Stimulated activated CD4-positive, alpha-beta T cell treated with anti-CD3 and anti-CD28 coated beads, Interleukin-4, amount 100 ng/mL, for 24 hours (primary cell): Measurements from ENCODE around the gene AGAP1.

Experiments used
- DNase-seq: peaks from one replicate; pipeline ENCODE4 v3.0.0-alpha.2; 2020

AGAP1 gene

DNA sequence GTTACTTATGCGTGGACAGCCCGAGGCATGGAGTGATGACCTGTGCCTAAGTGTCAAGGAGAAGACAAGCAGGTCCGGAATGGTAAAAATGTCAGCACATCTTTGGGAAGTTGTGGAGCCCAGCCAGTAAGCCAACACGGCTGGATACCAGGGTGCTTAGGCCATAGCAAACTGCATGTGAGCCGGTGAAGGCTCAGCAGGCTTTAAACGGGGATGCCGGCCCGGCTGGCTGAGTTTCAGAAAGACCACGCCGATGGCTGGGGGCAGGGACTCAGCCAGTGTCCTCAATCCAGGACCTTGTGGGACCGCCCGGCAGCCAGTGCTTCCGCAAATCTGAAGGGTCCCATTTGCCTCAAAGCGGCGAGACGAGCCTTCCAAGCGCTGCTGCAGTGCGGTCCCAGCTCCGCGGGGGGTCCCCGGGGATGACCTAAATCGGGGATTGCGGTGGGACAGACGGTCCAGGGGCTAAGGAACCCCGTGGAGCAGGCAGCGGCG is 946 bp upstream of the AGAP1 start:
- DNase-seq = no peak

DNA sequence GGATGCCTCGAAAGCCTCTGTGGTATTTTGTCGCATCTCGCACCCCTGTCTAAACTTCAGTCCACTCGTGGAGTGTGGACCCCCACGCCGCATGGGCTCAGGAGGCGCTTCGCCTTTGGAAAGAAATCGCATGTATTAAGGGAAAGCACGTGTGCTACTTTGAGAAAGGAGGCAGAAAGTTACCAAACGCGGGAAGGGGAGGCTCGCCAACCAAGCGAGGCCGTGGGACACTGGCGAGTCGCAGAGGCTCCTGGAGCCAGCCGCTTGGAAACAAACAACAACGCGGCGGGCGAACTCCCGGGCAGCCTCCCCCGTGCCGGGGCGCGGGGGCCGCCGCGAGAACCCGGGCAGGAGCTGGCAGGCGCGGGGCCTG is 455 bp upstream of the AGAP1 start:
- DNase-seq = no peak

DNA sequence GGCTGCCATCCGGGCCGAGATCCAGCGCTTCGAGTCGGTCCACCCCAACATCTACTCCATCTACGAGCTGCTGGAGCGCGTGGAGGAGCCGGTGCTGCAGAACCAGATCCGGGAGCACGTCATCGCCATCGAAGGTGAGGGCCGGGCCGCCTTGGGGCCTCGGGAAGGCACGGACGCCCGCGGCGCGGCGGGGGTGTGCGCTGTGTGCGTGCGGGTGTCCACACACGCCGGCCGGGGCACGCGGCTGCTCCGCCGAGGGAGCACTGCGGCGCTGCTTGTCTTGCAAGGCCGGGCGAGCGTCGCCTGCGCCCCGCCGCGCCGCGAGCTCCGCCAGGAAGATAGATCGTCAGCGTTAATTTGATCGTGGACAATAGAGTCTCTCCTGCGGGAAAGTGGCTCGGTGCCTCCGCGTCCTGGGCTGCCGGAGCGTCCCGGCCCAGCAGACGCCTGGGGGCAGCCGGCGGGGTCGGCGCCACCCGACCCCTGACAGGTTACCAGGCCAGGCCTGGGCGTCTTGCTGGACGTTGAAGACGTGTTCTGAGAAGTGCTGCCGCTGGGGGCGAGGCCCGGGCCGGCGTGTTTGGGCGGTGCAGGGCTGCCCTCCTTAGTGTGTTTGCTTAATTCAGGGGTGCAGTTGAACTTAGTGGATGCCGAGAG is 1.0 kb downstream of the AGAP1 start:
- no peak for DNase-seq

DNA sequence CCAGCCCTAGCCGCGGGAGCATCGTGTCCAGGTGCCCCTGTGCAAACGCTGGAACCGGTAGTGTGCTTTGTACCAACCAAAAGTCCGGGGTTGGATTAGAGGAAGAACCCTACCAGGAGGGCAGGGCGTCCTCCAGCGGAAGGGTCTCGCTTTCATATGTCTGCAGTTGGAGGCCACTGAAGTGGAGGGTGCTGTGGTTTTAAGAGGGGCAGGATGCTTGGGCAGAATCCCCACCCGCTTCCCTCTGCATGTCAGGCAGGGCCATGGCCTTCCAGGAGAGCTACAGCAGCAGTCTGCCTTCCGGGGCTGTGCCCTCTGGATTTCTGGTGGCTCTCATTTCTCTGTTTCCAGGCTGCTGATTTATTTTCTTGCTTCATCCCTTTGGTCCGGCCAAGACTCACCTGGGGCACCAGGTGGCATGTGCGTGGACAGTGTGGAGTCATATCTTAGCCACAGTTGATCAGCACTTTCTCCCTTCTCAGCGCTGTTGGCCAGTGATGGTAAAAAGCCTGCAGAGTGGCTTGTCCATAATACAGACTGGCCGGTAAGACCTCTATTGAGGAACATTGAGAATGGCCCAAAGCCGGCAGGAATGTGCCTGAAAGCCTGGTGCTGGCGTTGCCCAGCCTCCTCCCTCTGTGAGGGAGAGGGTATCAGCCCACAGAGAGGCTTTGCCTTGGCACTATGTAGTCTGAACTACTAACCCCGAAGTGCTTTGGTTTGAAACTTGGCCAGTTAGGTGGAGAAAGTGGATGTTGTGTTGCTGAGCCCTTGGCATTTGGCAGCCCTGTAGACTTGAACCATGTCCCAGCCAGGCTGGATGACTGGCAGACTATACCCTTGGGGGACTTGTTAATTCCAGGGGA is 1.8 kb downstream of the AGAP1 start:
- DNase-seq = no peak

DNA sequence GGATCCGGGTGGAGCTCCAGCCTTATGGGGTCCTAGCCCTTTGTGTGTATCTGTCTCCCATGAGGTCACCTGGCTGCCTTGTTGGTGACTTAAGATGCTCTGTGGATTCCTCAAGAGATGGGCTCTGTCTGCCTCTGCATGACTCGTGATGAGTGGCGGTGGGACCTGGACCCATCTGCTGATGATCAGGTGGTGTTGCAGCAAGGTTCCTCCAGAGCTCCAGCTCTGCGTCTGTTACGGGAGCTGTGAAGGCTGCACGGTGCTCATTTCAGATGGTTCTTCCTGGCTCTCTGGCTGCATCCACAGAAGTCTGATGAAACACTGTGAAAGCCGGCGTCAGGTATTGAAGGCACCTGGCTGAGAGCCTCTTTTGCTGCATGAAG is 2.4 kb downstream of the AGAP1 start:
- no peak for DNase-seq

DNA sequence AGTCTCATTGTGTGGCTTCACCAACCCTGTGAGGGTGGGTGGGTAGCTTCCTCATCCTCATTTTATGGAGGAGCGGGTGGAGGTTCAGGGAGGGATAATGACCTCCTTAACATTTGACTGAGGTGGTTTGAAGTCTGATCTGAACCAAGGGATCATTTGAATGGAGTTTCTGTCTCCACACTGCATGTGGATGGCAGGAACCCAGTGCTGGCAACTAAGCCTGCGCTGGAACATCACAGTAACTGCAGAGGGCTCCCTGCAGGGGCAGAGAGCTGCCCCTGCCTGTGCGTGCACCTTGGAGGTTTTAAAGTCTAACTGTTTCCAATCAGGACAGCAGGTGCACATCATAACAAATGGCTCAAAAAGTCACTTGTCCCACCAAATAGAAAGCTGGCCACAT is 3.3 kb downstream of the AGAP1 start:
- no peak for DNase-seq

DNA sequence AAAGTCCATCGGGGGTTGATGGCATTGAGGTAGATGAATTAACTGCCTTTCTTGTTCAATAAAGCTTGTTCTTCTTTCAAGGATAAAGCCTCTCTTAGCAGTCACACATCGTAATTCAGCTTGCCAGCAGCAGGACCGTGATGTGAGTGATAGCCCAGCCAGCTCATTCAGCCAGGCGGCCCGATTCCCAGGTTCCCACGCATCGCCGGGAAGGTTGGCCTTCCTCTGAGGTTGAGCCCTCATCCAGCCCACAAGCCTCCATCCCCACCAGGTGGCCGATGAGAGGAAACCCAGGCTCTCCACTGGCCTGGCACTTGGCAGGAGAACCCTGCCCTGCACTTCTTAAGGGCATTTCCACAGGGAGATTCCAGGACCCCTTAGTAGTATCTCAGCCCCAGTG is 4.7 kb downstream of the AGAP1 start:
- DNase-seq = no peak

DNA sequence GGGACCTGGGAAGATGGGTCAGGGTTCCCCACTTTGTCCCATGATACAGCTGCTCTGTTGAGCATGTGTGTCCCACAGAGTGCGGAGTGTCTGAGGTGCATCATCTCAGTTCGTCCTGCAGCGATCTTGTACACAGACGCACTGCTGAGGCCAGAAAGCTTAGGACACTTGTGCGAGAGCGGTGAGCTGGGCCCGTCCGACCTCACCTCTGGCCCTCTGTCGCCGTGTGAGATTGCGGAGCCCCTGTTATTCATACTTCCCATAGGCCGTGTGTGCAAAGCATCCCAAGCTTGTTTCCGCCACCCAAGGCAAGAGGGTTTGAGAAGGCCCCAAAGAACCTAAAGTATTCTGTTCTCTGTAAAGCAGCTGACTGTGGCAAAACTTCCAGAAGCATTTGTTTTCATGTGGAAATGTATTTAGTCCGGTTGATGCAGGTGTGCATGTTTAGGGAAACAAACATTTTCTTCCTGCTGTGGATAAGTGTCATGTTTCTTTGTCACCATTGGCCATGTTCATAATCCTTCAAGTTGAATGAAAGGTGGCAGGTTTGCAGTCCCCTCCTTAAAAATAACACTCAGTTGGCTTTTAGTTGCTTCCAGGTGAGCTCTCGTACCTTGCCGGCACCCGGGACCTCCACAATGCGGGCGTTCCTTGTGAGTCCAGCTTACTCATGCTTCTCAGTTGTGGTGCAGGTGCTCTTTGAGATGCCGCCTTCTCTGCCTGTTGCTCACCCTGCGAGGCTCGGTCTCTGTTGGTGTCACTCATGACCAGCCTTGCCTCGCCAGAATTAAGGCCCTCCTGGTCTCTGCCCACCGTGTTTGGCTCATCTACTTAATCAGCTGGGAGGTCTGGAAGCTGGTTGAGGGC is 5.3 kb downstream of the AGAP1 start:
- no peak for DNase-seq

DNA sequence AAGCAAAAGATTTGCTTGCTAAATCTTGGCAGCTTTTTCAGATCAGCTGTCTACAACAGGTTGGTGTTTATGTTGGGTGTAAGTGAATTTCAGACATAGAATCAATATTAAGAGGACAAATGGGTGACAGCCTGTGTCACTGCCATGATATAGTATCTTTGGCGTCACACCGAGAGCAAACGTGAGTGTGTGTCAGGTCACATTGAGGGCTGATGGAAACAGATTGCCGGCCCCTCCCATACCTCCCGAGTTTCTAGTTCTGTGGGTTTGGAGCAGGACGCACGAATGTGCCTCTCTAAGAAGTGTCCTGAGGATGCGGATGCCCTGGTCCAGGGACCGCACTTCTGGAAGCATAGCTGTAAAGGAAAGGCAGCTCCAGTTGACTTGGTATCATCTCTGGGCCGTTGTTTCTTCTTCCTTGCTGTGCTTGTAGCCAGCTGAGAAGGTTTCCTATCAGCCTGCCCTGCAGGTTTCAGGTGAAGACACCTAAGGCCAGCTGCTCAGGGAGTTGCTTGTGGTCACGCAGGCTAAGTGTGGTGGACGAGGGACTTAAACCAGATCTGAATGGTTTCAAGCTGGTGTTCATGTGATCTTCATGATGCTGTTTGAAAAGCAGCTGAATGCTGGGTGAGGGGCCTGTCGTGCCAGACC is 6.4 kb downstream of the AGAP1 start:
- DNase-seq = no peak

DNA sequence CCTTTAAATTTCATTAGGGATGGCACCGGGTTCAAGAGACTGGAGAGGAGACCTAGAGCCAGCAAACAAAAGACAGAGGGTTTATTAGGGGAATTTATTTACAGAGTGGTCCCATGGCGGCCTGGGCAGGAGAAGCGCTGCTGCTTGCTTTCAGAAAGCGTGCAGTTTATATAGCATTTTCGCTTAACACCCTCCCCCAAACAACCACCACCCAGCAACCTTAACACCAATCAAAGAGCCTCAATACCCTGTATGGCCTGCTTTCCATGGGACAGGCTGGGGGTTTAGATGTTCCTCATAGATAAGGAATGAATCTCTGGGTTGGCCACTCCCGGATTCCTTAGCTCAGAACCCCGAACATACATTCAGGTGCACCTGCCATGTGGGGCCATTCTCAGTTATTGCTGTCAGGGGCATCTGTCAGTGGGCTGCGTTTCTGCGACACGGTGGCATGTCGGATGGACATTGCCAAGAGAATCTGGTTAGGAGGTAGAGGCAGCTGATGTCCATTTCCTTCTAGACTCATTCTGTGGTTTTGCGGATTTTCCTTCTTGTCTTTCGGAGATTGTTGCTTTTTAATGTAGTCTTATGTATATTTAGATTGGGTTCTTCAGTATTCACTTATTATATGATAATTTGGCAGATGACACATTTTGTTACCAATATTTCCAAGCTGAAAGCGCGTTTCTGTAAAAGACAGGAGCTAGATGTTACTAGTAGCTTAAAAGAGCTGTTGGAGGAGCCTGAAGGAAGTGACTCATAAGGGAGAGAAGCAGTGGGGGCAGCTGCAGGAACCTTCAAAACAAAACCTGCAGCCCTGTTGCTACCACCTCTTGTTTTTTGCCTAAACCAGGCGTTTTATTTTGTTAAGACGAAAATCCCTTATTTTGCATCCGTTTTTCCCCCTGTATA is 7.2 kb downstream of the AGAP1 start:
- no peak for DNase-seq

DNA sequence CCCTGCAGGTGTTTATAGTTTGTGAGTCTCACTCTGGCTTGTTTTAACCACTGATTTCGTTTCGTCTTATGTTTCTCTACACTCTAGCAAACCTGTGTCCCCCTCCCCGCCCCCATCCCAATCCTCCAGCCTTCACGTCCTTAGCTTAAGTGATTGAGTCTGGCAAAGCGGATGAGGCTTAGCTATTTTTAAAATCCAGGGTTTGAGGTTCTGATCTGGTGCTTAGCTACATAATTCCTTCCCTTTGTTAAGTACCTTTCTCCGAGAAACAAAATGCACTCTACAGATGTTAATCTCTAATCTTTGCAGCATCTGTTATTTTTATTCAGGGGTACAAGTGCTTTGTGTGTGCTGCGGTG is 7.8 kb downstream of the AGAP1 start:
- no peak for DNase-seq

DNA sequence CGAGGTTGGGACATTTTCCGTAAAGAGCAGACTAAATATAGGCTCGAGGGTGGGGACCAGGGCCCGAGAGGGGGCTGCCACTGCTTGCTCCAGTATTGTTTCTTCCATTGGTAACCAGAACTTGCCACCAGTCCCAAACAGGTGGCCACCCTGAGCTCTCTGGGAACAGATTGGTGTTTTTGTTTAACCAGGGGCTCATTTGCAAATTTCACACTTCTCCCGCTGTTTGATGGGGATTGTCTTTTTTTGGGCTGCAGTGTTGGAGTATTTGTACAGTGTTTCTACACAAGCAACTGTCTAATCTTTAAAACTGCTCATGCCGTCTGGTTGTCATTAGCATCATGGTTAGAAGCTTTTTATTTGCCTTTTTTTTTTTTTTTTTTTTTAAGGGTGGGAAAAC is 8.5 kb downstream of the AGAP1 start:
- DNase-seq = no peak

DNA sequence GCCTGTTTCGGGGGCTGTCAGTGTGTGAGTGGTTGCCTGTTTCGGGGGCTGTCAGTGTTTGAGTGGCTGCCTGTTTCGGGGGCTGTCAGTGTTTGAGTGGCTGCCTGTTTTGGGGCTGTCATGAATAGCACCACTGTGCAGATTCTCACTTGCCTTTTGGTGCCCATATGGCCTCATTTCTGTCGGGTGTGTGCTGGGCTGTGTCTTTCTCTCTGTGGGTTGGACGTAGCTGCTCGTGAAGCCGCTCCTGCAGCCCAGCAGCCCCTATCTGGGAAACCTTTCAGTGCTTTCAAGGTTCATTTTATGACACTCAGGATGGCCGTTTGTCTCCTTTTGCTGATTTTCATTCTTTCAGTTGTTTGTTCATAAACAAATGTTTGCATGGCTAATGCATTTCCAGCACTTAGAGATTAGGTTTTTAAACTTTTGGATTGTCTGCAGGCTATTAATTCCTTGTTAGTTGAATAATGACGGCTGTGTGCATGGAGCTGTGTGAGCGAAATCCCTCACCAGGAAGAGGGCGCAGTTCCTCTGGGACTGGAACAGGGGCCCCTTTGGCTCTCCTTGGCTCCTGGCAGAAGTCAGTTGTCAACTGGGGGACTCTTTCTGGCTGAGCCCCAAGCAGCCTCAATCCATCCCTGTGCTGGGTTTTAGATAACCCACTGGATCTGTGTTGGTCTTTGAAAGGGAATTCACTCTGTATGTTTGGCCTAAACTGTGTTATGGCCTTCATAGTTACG is 10.8 kb downstream of the AGAP1 start:
- no peak for DNase-seq

DNA sequence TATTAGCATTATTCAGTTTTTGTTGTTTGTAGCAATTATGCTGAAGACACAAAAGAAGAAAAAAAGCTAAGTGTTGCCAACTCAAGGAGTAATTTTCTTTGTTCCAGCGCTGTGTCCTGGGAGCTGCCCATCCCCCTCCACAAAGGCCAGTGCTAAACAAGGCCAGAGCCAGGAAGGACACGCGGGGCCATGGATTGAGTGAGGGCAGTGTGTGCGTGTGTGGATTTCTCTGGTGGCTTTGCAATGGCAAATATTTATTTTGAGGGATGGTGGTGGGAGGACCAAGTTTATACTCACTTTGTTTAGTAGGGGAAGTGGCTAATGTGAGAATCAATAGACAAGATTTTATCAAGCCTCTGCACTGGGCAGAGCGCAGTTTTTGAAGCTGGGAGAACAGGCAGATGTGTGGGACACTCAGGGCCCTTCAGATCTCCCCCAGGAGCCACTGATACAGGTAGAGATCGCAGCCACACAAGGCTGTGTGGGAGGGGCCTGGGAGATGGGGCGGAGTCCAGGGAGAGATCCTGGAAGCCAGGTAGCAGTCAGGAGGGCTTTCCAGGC is 11.4 kb downstream of the AGAP1 start:
- no peak for DNase-seq

DNA sequence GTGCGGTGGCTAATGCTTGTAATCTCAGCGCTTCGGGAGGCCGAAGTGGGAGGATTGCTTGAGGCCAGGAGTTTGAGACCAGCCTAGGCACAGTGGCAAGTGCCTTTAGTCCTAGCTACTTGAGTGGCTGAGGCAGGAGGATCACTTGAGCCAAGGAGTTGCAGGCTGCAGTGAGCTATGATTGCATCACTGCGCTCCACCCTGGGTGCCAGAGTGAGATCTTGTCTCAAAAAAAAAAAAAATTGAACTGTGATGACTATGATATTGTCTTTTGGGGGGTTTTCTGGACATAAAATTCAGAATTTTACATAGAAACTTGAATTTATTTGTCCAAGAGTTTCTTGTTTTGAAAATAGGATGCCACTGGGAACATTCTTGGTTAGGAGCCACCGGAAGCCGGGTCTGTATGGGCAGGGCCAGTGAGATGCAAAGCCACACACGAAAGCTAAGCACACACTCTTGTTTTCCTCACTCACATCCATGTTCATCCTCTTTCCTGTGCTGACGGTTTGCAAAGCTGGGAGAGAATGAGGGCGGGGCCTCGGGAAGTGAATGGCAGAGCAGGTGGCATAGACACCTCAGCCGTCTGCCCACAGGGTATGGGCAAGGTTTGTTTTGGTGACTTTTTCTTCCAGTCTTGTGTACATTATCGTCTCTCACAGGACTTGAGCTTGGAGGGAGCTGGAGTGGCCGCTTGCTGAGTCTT is 12.6 kb downstream of the AGAP1 start:
- DNase-seq = no peak

DNA sequence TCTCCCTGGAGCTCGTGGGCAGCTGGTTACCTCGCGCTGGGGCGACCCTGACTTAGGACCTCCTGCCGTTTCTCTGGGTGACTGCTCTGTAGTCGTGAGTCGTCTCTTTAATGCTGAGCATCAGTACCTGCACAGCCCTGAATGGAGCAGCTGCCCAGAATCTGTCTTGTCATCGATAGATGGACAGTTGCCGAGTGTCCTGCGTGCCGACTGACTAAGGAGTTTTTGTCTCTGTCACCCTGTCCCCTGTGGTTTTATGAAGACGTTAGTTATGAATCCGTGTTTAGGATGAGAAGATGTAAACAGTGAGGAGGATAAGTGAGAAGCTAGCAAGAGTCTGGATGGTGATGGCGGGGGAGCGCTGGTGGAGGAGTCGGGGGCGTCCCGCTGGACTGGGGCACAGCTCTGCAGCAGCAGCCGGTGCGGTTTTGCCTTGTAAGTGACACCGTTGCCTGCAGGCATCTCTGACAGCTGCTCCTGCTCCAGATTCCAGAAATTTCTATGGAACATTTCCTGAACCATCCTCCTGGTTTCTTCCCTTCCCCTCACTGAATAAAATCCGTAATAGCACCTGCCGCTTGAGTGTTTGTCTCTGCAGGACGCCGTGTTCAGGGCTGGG is 13.3 kb downstream of the AGAP1 start:
- DNase-seq = no peak

DNA sequence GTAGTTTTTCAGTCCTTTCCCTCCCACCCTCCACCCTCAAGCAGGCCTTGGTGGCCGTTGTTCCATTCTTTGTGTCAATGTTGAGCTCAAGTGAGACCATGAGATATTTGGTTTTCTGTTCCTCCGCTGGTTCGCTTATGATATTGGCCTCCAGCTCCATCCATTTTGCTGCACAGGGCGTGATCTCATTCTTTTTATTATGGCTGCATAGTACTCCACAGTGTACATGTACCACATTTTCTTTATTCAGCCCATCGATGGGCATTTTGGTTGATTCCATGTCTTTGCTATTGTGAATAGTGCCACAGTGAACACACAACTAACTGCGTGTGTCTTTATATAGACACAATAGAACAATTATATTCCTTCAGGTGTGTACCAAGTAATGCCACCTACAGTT is 14.1 kb downstream of the AGAP1 start:
- DNase-seq = no peak

DNA sequence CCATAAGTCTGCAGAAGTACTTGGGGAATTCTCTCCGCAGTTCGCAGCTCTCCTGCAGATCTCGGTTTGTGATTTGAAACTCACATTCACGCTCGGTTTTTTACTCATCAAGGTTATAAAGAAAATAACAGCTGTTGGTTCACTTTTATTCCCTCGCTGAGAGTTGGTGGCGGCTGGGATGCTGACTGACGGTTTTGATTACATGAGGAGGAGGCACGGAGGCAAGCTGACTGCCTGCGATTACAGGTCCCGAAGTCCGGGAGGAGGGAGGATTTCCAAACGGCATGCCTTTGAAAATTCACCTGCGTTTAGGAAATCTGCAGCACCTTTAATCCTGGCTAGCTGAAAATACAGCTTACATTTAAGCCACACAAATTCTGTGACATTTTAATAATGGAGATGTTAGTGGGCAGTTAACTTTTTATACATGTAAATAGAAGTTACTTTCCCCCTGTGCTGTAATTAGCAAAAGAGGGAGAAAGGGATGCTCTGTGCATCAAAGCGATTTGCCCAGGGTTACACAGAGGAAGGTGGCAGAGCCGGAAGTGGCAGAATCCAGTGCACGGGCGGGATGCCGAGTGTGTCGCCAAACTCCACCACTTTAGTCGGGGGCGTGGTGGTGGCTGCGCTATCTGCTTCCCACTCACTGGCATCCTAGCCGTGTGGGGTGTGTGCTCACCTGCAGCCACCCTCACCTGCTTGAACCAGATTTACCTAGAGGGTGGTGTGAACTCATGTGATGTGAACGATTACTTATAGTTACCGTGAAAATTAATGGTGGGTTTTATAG is 14.7 kb downstream of the AGAP1 start:
- DNase-seq = no peak

DNA sequence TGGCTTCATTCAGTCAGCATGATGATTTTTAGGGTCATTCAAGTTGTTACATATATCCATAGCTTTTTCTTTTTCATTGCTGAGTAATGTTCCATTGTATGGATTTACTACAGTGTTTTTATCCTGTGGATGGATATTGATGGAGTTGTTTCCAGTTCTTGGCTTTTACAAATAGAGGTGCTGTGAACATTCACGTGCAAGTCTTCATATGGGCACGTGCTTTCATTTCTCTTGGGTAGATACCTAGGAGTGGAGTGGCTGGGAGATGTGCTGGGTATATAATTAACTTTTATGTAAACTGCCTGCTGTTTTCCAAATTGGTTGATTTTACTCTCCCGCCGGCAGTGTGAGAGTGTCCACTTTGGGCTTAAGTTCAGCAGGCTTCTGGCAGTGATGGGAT is 16.5 kb downstream of the AGAP1 start:
- no peak for DNase-seq
